NB4 (cell line): ENCODE data around the gene TNIP1.

Source experiments
- DNase-seq: peaks from one replicate; pipeline ENCODE4 v3.0.0; 2010; ENCODE audit warnings: low read depth
- H3K4me3 ChIP-seq: one replicate; pipeline ENCODE4 v1.5.1; 2011; ENCODE audit warnings: mild to moderate bottlenecking, low read depth, low read length, moderate library complexity
- CTCF ChIP-seq: IDR thresholded peaks from one replicate; pipeline ENCODE4 v1.5.1; 2012; ENCODE audit warnings: low read depth, low read length
- MAX ChIP-seq: IDR thresholded peaks from 2 replicates; pipeline ENCODE4 v1.6.1; 2011; ENCODE audit warnings: low read depth, low read length
- MYC ChIP-seq: IDR thresholded peaks from 2 replicates; pipeline ENCODE4 v1.6.1; 2011; ENCODE audit warnings: low read depth, low read length
- POLR2A ChIP-seq: IDR thresholded peaks from 2 replicates; pipeline ENCODE4 v1.6.1; 2011; ENCODE audit warnings: mild to moderate bottlenecking; ENCODE audit not compliant: insufficient read length; ENCODE audit errors: extremely low read depth

Gene TNIP1

DNA sequence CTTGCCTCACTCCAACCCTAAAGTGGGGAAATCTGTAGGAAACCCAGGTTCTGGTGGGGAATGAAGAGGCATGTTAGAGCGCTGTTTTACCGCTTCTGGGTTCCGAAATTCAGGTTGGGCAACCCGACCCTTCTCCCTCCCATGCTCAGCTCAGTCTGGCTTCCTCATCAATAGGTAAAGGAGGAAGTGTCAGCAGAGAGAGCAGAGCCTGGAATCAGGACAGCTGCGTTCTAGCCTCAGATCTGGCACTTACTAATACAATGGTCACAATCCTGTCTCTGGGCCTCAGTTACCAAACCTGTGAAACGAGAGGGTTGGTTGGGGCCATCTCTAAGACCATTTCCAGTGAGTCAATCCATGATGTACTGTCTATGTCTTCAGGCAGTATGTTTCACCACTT, 16.2 kb upstream of the TNIP1 start:
- no peak overlapping the region for H3K4me3 ChIP-seq
- TF ChIP-seq CTCF = no peak
- no peak for TF ChIP-seq POLR2A
- TF ChIP-seq MYC = no peak
- no peak for TF ChIP-seq MAX
- DNase-seq = peak; percentile 51

DNA sequence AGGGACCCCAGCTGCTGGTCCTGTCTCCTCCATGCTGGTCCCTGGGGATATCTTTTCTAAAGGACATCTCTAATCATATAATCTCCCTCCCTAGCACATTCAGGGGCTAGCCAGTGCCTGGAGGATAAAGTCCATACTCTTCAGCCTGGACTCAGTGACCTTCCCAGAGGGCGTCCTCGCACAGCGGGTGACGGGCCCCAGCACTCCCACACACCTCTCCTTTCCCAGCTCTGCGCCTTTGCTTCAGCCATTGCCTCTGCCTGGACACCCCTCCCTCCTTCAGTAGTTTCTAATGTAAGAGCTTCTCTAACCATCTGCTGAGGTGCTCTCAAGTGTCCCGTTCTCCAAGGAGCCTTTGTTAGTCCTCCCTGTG, 15.2 kb upstream of the TNIP1 start:
- H3K4me3 ChIP-seq = no peak overlapping the region
- no peak for DNase-seq
- TF ChIP-seq CTCF (no peak), MAX (no peak), MYC (no peak), POLR2A (no peak)

DNA sequence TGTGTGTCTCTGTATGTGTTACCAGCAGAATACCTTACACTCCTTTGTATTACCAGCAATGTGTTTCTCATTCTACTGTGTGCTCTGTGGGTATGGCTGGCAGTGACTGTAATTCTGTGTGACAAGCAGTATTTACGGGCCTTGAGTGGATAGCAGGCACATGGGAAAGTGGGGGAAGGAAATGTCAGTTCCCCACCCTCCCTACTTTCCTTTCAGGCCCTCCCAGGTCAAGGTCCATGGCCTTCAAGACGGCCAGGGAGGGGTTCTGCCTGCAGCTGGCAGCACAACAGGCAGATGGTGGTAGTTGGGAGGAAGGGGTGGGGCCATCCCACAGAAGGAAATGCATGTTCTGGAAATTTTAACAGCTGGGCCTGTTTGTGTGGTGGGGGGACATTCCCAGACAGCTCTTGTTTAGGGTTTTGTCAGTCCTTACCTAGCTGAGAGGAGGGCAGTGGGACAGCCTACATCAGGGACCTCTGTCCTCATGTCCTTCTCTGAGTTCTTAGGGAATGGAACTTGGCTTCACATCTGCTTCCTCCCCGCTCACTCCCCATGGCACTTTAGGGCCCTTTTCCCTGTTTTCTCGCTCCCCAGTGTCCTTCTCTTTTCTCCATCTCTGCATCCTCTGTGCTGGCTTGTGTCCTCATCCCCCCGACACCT, 14.6 kb upstream of the TNIP1 start:
- TF ChIP-seq CTCF = no peak
- TF ChIP-seq MYC = no peak
- TF ChIP-seq POLR2A = no peak
- no peak for TF ChIP-seq MAX
- no peak for DNase-seq
- no peak overlapping the region for H3K4me3 ChIP-seq

DNA sequence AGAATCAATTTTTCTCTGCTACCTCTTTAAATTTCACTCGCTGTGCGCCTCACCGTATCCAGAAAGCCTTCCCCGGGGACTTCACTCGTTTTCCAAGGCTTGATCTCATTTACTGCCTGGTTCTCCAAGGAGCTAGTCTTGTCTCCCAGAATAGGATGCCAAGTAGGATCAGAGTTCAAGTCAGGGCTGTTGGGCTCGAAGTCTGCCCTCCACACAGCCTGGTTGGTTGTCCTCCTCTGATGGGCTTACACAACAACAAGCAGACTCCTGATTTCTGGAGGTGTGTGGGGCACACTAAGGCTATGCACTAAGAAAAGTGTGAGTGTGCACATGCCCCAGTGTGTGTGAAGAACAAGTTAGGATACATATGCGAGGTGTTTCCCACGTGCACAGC, 14.0 kb upstream of the TNIP1 start:
- TF ChIP-seq CTCF (no peak), MAX (no peak), POLR2A (no peak), MYC (no peak)
- no peak overlapping the region for H3K4me3 ChIP-seq
- no peak for DNase-seq

GRCh38 chr5:151094030-151094851, 13.4 kb upstream of the TNIP1 start:
- TF ChIP-seq POLR2A (no peak), CTCF (no peak), MYC (no peak), MAX (no peak)
- no peak overlapping the region for H3K4me3 ChIP-seq
- DNase-seq = peak; percentile 32
